ENCODE measurements around the gene LAMC1. TPM values are rescaled to one million over a fixed set of nuclear protein-coding genes. Genes with fewer than 3 reads are reported as not detected.

Gene LAMC1
- total RNA-seq, result 295 and 300 TPM in 2 replicates

GRCh38 chr1:183023146-183023600, at the start of gene LAMC1:
Gene LAMC1, plus strand, starts transcription at chr1:183023420. Its CDS starts 297 bp downstream, at chr1:183023717.

DNA sequence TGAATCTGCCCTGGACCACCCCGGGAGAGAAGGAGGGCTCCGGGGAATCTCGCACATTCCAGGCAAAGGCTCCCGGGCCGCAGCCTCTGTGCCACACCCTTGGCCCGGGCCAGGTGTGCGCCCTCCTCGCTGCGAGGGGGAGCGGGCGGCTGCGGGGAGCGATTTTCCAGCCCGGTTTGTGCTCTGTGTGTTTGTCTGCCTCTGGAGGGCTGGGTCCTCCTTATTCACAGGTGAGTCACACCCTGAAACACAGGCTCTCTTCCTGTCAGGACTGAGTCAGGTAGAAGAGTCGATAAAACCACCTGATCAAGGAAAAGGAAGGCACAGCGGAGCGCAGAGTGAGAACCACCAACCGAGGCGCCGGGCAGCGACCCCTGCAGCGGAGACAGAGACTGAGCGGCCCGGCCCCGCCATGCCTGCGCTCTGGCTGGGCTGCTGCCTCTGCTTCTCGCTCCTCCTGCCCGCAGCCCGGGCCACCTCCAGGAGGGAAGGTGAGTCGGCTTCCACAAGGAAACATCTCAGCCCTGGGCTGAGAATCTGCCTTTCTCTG, 162.8 kb downstream of the LAMC1 start, which contains the start of gene LAMC2:
LAMC2 (plus strand) TSS at position 324 of the 550 bp plus-strand sequence; CDS start at position 413, 89 bp downstream.

Other genes starting within 250 kb of the LAMC1 start
- 0.24 and 0.52 TPM in 2 replicates for gene NPL, start 233.6 kb upstream of the LAMC1 start, total RNA-seq
- gene DHX9, start 184.1 kb upstream of the LAMC1 start, total RNA-seq, result 73.1 and 98.9 TPM in 2 replicates
- gene SHCBP1L, start 70.3 kb upstream of the LAMC1 start, total RNA-seq, result 0.26 TPM in 1 of 2 replicates, not detected in the other
- 5.4 and 113 TPM in 2 replicates for gene LAMC2, start 162.8 kb downstream of the LAMC1 start, total RNA-seq